Prostate gland (tissue), 2 donors: Measurements from ENCODE around the gene ENPP7. TPM values are rescaled to one million over a fixed set of nuclear protein-coding genes. Genes with fewer than 3 reads are reported as not detected.

Experiments used
- DNase-seq: peaks from one replicate; pipeline ENCODE4 v3.0.0-alpha.2; 2019; ENCODE audit warnings: low spot score
- H3K27ac ChIP-seq, 2 donors: fragments of 200-600 bp; sonication (generic); 2 replicates each; pipeline ENCODE4 v1.5.1; 2017 to 2019
- H3K27me3 ChIP-seq: fragments of 200-600 bp; sonication (generic); replicated peaks from 2 replicates; pipeline ENCODE4 v1.5.1; 2019; ENCODE audit not compliant: insufficient read depth
- H3K36me3 ChIP-seq, 2 donors: fragments of 200-600 bp; sonication (generic); 1 replicate in 1 of 2; 2 replicates in 1 of 2; pipeline versions ENCODE4 v1.5.1 to v1.8.1; 2017 to 2019
- H3K4me1 ChIP-seq: fragments of 200-600 bp; sonication (generic); replicated peaks from 2 replicates; pipeline ENCODE4 v1.5.1; 2019
- H3K4me3 ChIP-seq, 2 donors: fragments of 200-600 bp; sonication (generic); 2 replicates each; pipeline ENCODE4 v1.5.1; 2017 to 2019
- H3K9me3 ChIP-seq: fragments of 200-600 bp; sonication (generic); 2 replicates; pipeline ENCODE4 v1.5.1; 2017
- POLR2A ChIP-seq: fragments of 450-650 bp; IDR thresholded peaks from one replicate; pipeline ENCODE4 v1.6.1; 2016; ENCODE audit warnings: antibody characterized with exemption, mild to moderate bottlenecking
- POLR2AphosphoS5 ChIP-seq: sonication (generic); formaldehyde crosslinking; IDR thresholded peaks from one replicate; pipeline ENCODE4 v1.6.1; 2017; ENCODE audit warnings: antibody characterized with exemption
- WGBS: methylation state at CpG from one replicate; pipeline ENCODE4 v1.1.5; 2018; 5-methylcytosine and 5-hydroxymethylcytosine counted together
- intact Hi-C: fragments of 100-400 bp; cut with DNase I; formaldehyde crosslinking; loops from one replicate; pipeline ENCODE4 v1.14.2; 2022
- total RNA-seq, 2 donors: library from RNA; depleted of rRNA; stranded (reverse); fragments of >200 nt; gene quantifications; one replicate each; pipeline ENCODE4 v1.1.0, GENCODE V29; 2016
- TF ChIP-seq, protein P1 (sequence below), 4 experiments: fragments of 200-600 bp in 2 of 4; fragments of 450-650 bp in 2 of 4; sonication (generic) in 2 of 4; IDR thresholded peaks; 1 replicate in 3 of 4; 2 replicates in 1 of 4; pipeline ENCODE4 v1.5.1; 2016 to 2019; ENCODE audit warnings: antibody characterized with exemption in 4 of 4, mild to moderate bottlenecking in 2 of 4, moderate library complexity in 2 of 4

The ENPP7 gene
- total RNA-seq, 2 donors from 2014 or later, result not detected

DNA sequence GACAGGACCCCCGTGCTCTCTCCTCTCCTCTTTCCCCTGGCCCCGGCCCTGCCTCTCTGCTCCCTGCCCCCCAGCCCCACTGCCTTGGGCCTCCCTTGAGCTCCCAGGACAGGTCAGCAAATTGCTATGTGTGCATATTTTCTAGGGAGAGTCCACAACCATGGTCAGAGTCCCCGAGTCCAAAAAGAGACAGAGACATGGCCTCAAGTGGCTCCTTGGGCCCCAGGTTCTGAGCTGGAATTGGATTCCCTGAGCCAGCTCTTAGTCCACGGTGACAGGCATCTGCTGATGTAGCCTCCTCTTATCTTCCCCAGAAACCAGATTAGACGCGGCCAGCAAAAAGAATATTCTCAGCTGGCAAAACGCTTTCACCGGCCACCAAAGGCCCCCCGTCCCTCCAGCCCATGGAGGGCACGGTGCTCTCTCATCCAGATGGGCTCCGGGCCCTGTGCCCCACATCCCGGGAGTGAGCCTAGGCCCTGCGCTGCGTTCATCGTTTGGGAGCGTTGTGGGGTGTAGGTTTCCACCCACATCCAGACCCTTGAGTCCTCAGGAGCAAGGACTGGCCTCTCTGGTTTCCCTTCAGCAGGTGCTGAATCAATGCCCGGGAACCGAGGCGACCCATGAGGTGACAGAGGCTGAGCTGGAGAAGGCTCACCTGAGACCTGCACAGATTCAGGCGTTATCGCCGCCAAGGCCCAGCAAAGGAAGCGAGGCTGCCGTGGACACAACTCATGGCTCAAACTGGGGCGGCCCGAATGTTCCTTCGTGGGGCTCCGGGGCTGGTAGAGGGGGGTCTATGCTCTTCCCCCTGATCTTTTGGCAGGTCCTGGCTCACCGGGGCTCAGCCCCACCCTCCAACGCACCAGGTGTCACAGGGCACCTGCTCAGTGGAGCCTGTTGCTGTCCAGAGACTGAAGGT is 16.3 kb upstream of the ENPP7 start:
- Histone ChIP-seq H3K36me3 (no peaks in the 10 kb centered on the region), H3K4me3 (no peak overlapping the region), H3K9me3 (no peaks in the 10 kb centered on the region), H3K4me1 (no peaks in the 10 kb centered on the region), H3K27me3 (no peaks in the 10 kb centered on the region), H3K27ac (no peak overlapping the region)
- DNase-seq, result no peak
- 87% methylated on average over 30 of the region's 30 CpGs for WGBS
- TF ChIP-seq POLR2A (no peak), POLR2AphosphoS5 (no peak)
- TF ChIP-seq, protein P1, sequence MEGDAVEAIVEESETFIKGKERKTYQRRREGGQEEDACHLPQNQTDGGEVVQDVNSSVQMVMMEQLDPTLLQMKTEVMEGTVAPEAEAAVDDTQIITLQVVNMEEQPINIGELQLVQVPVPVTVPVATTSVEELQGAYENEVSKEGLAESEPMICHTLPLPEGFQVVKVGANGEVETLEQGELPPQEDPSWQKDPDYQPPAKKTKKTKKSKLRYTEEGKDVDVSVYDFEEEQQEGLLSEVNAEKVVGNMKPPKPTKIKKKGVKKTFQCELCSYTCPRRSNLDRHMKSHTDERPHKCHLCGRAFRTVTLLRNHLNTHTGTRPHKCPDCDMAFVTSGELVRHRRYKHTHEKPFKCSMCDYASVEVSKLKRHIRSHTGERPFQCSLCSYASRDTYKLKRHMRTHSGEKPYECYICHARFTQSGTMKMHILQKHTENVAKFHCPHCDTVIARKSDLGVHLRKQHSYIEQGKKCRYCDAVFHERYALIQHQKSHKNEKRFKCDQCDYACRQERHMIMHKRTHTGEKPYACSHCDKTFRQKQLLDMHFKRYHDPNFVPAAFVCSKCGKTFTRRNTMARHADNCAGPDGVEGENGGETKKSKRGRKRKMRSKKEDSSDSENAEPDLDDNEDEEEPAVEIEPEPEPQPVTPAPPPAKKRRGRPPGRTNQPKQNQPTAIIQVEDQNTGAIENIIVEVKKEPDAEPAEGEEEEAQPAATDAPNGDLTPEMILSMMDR (IDR thresholded peaks at IDR 0.05), result no peak
- intact Hi-C loops, result no loop called here

DNA sequence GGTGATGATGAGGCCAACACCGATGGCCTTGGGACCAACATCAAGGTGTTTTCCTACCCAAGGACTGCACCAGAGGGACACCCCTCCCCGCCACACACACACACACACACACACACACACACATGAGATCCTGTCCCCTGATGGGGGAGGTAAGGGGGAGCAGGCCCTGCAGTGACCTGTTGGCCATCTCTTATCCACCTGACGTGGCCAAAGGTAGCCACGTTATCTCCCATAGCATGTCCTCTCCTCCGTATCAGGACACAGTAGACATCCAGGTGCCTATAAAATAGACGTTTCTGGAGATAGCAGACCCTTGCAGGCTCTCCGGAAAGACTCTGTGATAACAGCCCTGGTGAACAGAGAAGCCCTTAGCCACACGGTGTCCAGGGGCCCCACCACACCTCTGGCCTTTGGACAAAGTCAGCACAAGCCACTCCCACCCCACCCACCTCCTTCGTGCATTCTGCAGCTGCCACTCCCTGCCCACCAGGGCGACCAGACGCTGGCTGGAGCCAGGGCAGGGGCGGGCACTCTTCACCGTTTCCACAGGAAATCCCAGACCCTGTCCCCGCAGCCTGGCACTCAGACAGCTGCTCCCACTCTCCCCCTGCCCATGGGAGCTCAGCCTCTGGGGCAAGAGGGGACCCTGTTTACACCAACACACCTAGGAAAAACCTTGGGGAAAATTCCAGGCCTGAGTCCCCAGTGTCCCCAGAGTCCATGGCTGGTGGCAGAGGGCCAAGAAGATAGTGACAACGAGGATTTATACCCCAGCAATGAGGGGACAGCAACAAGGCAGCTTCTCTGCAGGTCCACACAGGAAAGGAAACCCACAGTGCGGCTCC is 15.4 kb upstream of the ENPP7 start:
- no peaks in the 10 kb centered on the region for H3K4me1 ChIP-seq
- no peaks in the 10 kb centered on the region for H3K27me3 ChIP-seq
- no peak overlapping the region for H3K4me3 ChIP-seq
- no peak for DNase-seq
- intact Hi-C loops, result no loop called here
- no peaks in the 10 kb centered on the region for H3K36me3 ChIP-seq
- no peaks in the 10 kb centered on the region for H3K9me3 ChIP-seq
- 47% methylated on average over 16 of the region's 16 CpGs for WGBS
- no peak for TF ChIP-seq POLR2AphosphoS5
- TF ChIP-seq POLR2A, result no peak
- TF ChIP-seq, protein P1 (IDR thresholded peaks at IDR 0.05), result no peak
- H3K27ac ChIP-seq, result no peak overlapping the region

DNA sequence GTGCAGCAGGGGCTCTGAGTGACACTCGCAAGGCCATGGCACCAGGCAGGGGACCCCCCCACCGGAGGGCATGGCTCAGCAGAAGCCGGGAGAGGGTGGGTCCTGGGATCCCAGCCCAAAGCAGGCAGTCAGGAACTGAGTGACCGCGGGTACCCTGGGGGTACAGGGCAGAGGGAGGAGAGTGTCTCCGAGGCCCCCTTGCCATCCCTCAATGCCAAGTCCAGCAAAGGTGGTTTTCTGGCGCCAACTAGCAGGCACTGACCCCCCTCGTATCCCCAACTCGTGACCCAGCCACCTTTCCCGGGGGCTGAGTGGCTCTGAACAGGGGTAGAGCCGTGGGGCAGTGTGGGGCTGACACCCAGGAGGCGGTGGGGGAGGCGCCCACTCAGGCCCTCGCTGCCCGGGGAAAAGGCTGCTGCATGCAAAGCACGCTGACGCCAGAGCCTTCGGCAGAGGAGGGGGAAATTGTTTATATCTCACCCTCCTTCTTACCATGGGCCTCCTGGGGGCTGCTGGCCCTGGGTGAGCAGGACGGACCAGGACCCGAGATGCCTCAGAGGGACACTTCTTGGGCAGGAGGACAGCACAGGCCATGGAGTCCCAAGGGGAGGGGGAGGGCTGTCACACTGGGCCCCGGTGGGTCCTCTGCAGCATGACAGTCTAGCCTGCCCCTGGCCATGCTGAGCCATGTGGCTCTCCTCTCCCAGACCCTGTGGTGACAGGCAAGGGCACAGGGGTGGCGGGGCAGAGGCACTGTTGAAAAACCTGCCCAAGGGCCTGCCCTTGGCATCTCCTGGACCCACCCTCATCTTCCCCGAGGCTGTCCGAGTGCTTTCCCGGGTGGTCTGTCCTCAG is 14.6 kb upstream of the ENPP7 start:
- WGBS, result 50% methylated on average over 24 of the region's 25 CpGs
- intact Hi-C loops, result no loop called here
- Histone ChIP-seq H3K9me3 (no peaks in the 10 kb centered on the region), H3K27ac (no peak overlapping the region), H3K4me3 (no peak overlapping the region), H3K36me3 (no peaks in the 10 kb centered on the region), H3K4me1 (no peaks in the 10 kb centered on the region), H3K27me3 (no peaks in the 10 kb centered on the region)
- DNase-seq, result no peak
- TF ChIP-seq POLR2A, result no peak
- TF ChIP-seq, protein P1 (IDR thresholded peaks at IDR 0.05), result no peak
- TF ChIP-seq POLR2AphosphoS5, result no peak

DNA sequence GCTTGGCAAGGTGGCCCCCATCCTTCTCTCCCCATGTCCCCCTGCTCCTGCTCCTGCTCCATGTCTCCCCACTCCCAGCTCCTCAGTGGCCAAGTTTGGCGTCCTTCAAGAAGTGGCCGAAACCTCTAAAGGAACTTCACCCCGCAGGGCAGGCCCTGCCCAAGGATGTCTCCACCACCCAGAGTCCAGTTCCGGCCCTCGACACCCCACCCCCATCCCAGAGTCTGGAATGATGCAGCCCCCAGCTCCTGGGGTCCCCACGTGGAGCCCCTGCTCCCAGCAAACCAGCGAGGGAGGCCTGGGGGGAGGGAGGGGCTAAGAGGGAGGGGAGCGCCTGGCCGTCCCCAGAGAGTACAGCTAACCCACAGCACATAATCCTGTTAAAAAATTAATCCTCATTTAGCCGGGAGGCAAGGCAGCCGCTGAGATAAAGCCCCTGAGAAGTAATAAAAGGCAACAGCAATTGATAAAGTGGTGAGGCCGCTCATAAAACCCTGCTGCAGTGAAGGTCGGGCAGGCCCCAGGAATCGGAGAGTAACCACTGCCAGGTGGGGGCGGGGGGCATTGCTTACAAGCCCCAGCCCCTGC is 9.9 kb upstream of the ENPP7 start:
- Histone ChIP-seq H3K27ac (no peak overlapping the region), H3K36me3 (no peaks in the 10 kb centered on the region), H3K9me3 (no peaks in the 10 kb centered on the region), H3K4me1 (no peaks in the 10 kb centered on the region), H3K4me3 (no peak overlapping the region), H3K27me3 (no peaks in the 10 kb centered on the region)
- WGBS, result 65% methylated on average over 14 of the region's 15 CpGs
- intact Hi-C loops, result no loop called here
- no peak for DNase-seq
- TF ChIP-seq, protein P1 (IDR thresholded peaks at IDR 0.05), result no peak
- no peak for TF ChIP-seq POLR2AphosphoS5
- no peak for TF ChIP-seq POLR2A
